Measurements from ENCODE around the gene MBD3. TPM values are rescaled to one million over a fixed set of nuclear protein-coding genes. Genes with fewer than 3 reads are reported as not detected.

Gene MBD3
- total RNA-seq, 1 experiment from 2014 or later = 164 TPM

DNA sequence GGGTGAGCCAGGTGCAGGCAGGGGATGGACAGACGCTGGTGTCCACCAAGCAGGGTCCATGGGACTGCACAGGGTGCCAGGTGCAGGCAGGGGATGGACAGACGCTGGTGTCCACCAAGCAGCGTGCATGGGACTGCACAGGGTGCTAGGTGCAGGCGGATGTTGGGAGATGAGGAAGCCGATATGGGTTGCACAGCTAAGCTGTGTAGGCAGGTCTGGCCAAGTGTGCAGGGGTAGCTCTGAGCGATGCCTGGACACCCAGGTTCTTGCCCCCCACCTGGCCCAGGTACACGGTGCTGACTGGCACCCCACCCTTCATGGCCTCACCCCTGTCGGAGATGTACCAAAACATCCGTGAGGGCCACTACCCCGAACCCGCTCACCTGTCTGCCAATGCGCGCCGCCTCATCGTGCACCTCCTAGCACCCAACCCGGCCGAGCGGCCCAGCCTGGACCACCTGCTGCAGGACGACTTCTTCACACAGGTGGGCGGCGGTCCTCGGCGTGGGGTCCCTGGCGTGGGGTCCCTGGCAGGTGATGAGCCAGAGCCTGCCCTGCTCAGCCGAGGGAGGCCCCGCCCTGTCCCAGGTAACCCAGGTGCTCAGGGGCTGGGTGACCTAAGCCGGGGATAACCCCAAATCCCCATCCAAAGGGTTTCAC is 64.9 kb downstream of the MBD3 start:
- in situ Hi-C loops (cut with HindIII; ENCODE audit: low sequenced_read_pairs) = no loop called here
- no peak for DNase-seq (ENCODE audit: low spot score)

DNA sequence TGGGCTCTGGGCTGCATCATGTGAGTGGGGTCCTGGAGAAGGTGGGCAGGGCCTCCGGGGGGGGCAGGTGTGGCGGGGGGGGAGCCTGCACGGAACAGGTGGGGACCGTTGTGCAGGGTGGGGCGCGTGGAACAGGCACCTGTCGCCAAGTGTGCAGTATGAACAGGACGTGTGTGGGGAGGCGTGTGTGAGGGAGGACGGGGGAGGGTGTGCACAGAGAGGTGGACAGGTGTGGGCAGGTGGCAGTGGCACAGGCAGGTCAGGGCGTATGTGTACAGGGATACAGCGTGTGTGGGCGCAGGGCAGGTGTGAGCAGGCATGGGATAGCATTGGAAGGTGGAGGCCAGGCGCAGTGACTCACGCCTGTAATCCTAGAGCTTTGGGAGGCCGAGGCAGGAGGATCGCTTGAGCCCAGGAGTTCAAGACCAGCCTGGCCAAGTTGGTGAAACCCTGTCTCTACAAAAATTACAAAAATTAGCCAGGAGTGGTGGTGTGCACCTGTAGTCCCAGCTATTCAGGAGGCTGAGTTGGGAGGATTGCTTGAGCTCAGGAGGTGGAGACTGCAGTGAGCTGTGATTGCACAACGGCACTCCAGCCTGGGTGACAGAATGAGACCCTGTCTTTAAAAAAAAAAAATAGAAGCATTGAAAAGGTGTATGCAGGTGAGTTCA is 65.6 kb downstream of the MBD3 start:
- in situ Hi-C loops (cut with HindIII; ENCODE audit: low sequenced_read_pairs) = no loop called here
- DNase-seq (ENCODE audit: low spot score) = no peak

DNA sequence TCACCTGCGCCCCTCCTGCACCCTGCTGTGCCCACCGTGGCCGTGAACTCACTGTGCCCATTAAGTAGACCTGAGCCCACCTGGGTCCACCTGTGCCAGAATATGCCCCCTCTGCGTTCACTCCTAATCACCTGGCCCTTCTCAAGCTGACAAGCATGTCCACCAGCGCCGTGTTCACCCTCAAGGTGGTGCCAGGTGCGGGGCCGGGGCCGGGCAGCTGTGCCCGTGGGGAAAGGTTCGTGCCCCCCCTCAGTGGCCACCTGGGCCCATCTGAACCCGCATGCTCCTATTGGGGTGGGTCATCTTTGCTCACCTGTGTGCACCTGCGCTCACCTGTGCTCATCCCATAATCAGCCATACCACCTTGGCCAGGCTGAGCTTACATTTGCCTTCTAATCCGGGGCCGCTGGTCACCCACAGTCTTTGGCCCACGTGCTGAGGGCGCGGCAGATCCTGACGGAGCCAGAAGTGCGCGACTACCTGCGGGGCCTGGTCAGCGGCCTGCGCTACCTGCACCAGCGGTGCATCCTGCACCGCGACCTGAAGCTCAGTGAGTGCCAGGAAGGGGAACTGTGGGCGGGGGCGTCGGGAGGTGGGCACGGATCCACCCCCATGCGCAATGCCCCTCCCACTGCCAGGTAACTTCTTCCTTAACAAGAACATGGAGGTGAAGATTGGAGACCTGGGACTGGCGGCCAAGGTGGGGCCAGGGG is 66.4 kb downstream of the MBD3 start:
- no peak for DNase-seq (ENCODE audit: low spot score)
- in situ Hi-C loops (cut with HindIII; ENCODE audit: low sequenced_read_pairs) = no loop called here

DNA sequence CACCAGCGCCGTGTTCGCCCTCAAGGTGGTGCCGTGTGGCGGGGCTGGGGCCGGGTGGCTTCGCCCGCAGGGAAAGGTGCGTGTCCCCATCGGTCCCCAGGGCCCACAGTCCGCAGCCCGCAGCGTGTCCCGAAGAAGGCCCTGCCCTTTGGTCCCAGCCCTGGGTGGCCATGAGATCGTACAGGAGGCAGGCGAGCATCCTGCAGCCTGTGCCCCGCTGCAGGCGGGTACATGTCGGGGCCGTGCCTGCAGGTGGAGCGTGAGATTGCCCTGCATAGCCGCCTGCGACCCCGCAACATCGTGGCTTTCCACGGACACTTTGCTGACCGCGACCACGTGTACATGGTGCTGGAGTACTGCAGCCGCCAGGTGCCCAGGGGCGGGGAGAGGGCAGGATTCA is 67.3 kb downstream of the MBD3 start:
- no peak for DNase-seq (ENCODE audit: low spot score)
- in situ Hi-C loops (cut with HindIII; ENCODE audit: low sequenced_read_pairs) = no loop called here

DNA sequence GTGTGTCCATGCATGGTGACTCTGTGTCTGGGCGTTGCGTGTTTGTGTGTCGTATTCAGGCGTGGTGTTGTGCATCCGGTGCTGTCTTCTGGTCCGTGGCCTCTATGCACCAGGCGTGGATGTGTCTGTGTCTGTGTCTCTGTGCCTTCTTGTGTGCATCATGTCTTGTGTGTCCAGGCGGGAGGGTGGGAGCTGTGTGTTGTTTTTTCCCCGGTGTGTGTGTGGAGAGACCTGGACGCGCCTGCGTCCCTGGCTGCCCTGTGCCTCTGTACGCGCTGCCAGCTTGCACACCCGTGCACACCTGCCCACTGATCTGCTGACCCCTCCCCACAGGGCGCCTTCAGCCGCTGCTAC is 67.7 kb downstream of the MBD3 start:
- peak; percentile 42 for DNase-seq (ENCODE audit: low spot score)
- in situ Hi-C loops (cut with HindIII; ENCODE audit: low sequenced_read_pairs) = no loop called here

DNA sequence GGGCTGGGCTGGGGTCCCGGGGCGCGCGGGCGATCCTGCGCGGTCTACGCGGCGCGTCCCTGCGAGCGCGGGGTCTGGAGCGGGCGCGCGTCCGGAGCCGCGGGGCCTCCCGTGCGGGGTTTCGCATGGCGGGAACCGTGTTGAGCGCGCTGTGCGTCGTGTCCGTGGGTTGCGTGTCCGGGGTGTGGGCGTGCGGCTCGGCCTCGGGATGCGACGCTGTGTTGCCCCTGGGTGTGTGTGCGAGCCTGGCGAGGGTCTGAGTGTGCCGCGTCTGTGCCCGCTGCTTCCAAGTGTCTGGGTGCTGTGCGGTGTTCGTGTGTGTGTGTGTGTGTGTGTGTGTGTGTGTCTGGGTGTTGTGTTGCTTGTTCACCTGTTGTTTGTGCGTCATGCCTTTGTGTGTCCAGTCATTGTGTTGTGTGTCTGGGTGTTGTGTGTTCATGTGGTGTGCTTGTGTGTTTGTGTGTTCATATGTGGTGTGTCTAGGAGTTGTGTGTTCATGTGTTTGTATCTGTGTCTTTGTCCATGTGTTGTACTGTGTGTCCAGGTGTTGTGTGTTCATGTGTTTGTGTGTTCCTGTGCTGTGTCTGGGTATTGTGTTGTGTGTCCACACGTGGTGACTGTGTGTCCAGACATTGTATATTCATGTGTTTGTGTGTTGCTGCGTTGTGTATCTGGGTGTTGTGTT is 68.2 kb downstream of the MBD3 start:
- in situ Hi-C loops (cut with HindIII; ENCODE audit: low sequenced_read_pairs) = no loop called here
- DNase-seq (ENCODE audit: low spot score) = no peak

Other genes with a start within 250 kb of the MBD3 start
- 123 TPM in 2 replicates for gene NDUFS7, start 209.0 kb downstream of the MBD3 start, total RNA-seq (2014; rRNA removed; shearing (Covaris generic))
- gene GAMT, start 191.3 kb downstream of the MBD3 start, total RNA-seq (2014; rRNA removed; shearing (Covaris generic)) = 110 and 116 TPM in 2 replicates
- gene DAZAP1, start 185.3 kb downstream of the MBD3 start, total RNA-seq (2014; rRNA removed; shearing (Covaris generic)) = 153 and 193 TPM in 2 replicates
- gene RPS15, start 154.5 kb downstream of the MBD3 start, total RNA-seq (2014; rRNA removed; shearing (Covaris generic)) = 1,108 and 1,164 TPM in 2 replicates
- 13.4 and 15.4 TPM in 2 replicates for gene APC2, start 142.7 kb downstream of the MBD3 start, total RNA-seq (2014; rRNA removed; shearing (Covaris generic))
- 86.7 and 90.0 TPM in 2 replicates for gene C19orf25, start 113.7 kb downstream of the MBD3 start, total RNA-seq (2014; rRNA removed; shearing (Covaris generic))
- 1.8 and 9.2 TPM in 2 replicates for gene PCSK4, start 102.5 kb downstream of the MBD3 start, total RNA-seq (2014; rRNA removed; shearing (Covaris generic))
- gene REEP6, start 101.7 kb downstream of the MBD3 start, total RNA-seq (2014; rRNA removed; shearing (Covaris generic)) = 18.4 and 20.6 TPM in 2 replicates
- 0.62 and 2.1 TPM in 2 replicates for gene ADAMTSL5, start 79.8 kb downstream of the MBD3 start, total RNA-seq (2014; rRNA removed; shearing (Covaris generic))
- gene PLK5, start 68.8 kb downstream of the MBD3 start, total RNA-seq (2014; rRNA removed; shearing (Covaris generic)) = not detected in 2 replicates
- 105 and 123 TPM in 2 replicates for gene MEX3D, start 24.5 kb downstream of the MBD3 start, total RNA-seq (2014; rRNA removed; shearing (Covaris generic))
- gene UQCR11, start 12.6 kb upstream of the MBD3 start, total RNA-seq (2014; rRNA removed; shearing (Covaris generic)) = 141 and 200 TPM in 2 replicates
- gene TCF3, start 59.8 kb upstream of the MBD3 start, total RNA-seq (2014; rRNA removed; shearing (Covaris generic)) = 171 and 220 TPM in 2 replicates
- gene ONECUT3, start 160.6 kb upstream of the MBD3 start, total RNA-seq (2014; rRNA removed; shearing (Covaris generic)) = not detected in 2 replicates
- gene ATP8B3, start 219.4 kb upstream of the MBD3 start, total RNA-seq (2014; rRNA removed; shearing (Covaris generic)) = 2.5 and 5.5 TPM in 2 replicates